Measurements from ENCODE around the gene ANKRD22.

DNA sequence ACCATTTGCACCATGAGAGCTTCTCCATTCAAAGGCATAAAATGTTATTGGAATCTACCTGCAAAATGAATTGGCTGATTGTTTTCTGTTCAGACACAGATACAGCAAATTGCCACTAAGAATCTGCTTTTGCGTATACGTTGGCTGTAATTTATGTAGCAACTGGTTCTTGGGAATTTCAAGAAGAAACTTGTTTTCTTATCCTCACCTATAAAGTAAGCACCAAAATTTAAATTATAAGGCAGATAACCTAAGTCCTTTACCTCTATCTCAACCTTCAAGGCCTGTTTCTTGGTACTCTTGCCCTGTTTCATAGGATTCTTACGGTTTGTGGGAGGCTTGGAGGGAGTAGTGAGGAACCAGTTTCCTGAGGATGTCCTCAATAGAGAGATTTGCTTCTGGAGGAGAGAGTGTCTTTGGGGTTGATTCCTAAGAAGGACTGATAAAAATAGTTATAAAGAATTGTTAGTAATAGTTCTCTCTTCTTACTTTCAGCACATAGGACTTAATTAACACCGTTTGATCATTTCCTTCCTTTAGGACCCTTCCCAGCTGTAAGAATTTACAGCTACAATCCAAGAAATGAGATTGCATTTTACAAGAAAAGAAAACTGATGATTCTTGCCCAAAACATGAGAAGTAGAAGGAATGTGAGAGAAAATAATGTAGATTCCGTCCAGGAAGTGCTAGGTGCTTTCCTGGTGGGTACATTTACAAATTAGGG is 30.4 kb upstream of the ANKRD22 start:
- TF ChIP-seq, protein P1, sequence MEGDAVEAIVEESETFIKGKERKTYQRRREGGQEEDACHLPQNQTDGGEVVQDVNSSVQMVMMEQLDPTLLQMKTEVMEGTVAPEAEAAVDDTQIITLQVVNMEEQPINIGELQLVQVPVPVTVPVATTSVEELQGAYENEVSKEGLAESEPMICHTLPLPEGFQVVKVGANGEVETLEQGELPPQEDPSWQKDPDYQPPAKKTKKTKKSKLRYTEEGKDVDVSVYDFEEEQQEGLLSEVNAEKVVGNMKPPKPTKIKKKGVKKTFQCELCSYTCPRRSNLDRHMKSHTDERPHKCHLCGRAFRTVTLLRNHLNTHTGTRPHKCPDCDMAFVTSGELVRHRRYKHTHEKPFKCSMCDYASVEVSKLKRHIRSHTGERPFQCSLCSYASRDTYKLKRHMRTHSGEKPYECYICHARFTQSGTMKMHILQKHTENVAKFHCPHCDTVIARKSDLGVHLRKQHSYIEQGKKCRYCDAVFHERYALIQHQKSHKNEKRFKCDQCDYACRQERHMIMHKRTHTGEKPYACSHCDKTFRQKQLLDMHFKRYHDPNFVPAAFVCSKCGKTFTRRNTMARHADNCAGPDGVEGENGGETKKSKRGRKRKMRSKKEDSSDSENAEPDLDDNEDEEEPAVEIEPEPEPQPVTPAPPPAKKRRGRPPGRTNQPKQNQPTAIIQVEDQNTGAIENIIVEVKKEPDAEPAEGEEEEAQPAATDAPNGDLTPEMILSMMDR (IDR thresholded peaks at IDR 0.05; ENCODE audit: insufficient read depth, low read depth, low read length): no peak
- TF ChIP-seq EZH2 (IDR thresholded peaks at IDR 0.05; ENCODE audit: insufficient read depth, low read length): no peak
